Erythroblast (primary cell): ENCODE results near the gene NIPSNAP3A.

Source experiments
- GATA1 ChIP-seq: IDR thresholded peaks from 2 replicates; pipeline ENCODE4 v1.6.1; 2011; ENCODE audit warnings: low read depth, mild to moderate bottlenecking, control low read depth, low read length, moderate library complexity
- POLR2A ChIP-seq: IDR thresholded peaks from 2 replicates; pipeline ENCODE4 v1.6.1; 2011; ENCODE audit warnings: mild to moderate bottlenecking, low read length

DNA sequence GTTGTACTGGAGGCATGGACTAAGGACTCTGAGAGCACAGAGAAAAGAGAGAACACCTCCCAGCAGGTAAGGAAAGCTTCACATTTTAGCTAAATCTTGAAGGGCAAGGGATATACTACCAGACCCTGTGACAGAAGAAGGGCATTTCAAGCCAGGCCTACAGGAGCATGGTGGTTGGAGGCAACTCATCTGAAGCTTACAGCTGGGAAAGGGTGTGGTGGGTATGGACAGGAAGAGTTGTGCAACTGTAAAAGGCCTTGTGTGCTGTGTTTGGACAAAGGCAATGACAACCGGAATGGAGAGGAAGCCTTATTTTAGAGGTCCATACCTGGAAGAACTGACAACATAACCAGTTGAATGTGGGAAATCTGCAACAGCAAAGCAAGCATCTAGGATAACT is 47.6 kb downstream of the NIPSNAP3A start:
- no peak for TF ChIP-seq GATA1
- no peak for TF ChIP-seq POLR2A
